B cell (primary cell): Measurements from ENCODE around the gene ENOX1. TPM values are rescaled to one million over a fixed set of nuclear protein-coding genes. Genes with fewer than 3 reads are reported as not detected.

Source experiments
- ATAC-seq: fragments of 200-7000 bp; cut with Tn5 transposase; one replicate; pipeline ENCODE4 v1.10.0; 2021; ENCODE audit warnings: low read depth, mild to moderate bottlenecking, moderate number of reproducible peaks, moderate library complexity
- CTCF ChIA-PET: fragments of 350-600 bp; sonication (Branson Sonifier 250); formaldehyde crosslinking; loops from one replicate; lab custom pipeline; 2021; ENCODE audit warnings: antibody characterized with exemption, inconsistent platforms; lab: Charles Lee
- POLR2A ChIA-PET: fragments of 350-600 bp; sonication (Branson Sonifier 250); formaldehyde crosslinking; loops from one replicate; lab custom pipeline; 2021; ENCODE audit warnings: antibody characterized with exemption; lab: Charles Lee
- DNase-seq: peaks from one replicate; pipeline ENCODE4 v3.0.0; 2013
- H2AFZ ChIP-seq: 2 replicates; pipeline ENCODE4 v1.6.1; 2012; ENCODE audit warnings: mild to moderate bottlenecking, low read depth, low read length; ENCODE audit not compliant: insufficient read depth, poor library complexity, severe bottlenecking
- H3K27ac ChIP-seq, 2 donors: 1 replicate in 1 of 2; 2 replicates in 1 of 2; pipeline ENCODE4 v1.5.1; 2012 to 2013; ENCODE audit warnings: low read length in 2 of 2, mild to moderate bottlenecking in 2 of 2, moderate library complexity in 1 of 2
- H3K27me3 ChIP-seq, 4 experiments: fragments of 200-600 bp in 1 of 4; sonication (generic) in 1 of 4; replicated peaks in 1 of 4; 1 replicate in 2 of 4; 2 replicates in 2 of 4; pipeline versions ENCODE4 v1.6.1 to v1.7.0; 2013 to 2016; ENCODE audit warnings: low read length in 3 of 4, mild to moderate bottlenecking in 2 of 4, mixed read lengths in 1 of 4, moderate library complexity in 1 of 4; ENCODE audit not compliant: insufficient read depth in 4 of 4, control insufficient read depth in 3 of 4; ENCODE audit errors: control extremely low read depth in 1 of 4
- H3K36me3 ChIP-seq, 2 experiments: replicated peaks in 1 of 2; 1 replicate in 1 of 2; 2 replicates in 1 of 2; pipeline versions ENCODE4 v1.6.1 to v1.7.1; 2013; ENCODE audit warnings: low read length in 1 of 2; ENCODE audit not compliant: insufficient read depth in 2 of 2, control insufficient read depth in 1 of 2; ENCODE audit errors: control extremely low read depth in 1 of 2, extremely low read depth in 1 of 2
- H3K4me1 ChIP-seq, 2 donors: fragments of 200-600 bp in 1 of 2; sonication (generic) in 1 of 2; 1 replicate in 1 of 2; 2 replicates in 1 of 2; pipeline versions ENCODE4 v1.5.1 to v1.6.1; 2013 to 2017; ENCODE audit warnings: low read length in 2 of 2; ENCODE audit not compliant: control insufficient read depth in 2 of 2, insufficient read depth in 2 of 2
- H3K4me2 ChIP-seq: replicated peaks from 2 replicates; pipeline ENCODE3; 2012; ENCODE audit warnings: mild to moderate bottlenecking, low read depth, low read length; ENCODE audit not compliant: poor library complexity, severe bottlenecking
- H3K4me3 ChIP-seq, 5 experiments: fragments of 200-600 bp in 1 of 5; sonication (generic) in 1 of 5; 1 replicate in 3 of 5; 2 replicates in 2 of 5; pipeline versions ENCODE4 v1.5.1 to v1.7.0; 2011 to 2016; ENCODE audit warnings: low read length in 4 of 5, mild to moderate bottlenecking in 4 of 5, low read depth in 2 of 5, control low read depth in 1 of 5, moderate library complexity in 1 of 5; ENCODE audit not compliant: insufficient read depth in 1 of 5; ENCODE audit errors: control extremely low read depth in 1 of 5, extremely low read depth in 1 of 5
- H3K79me2 ChIP-seq: fragments of 200-600 bp; sonication (generic); one replicate; pipeline ENCODE4 v1.6.0; 2016; ENCODE audit warnings: low read length; ENCODE audit not compliant: control insufficient read depth, insufficient read depth
- H3K9ac ChIP-seq: fragments of 200-600 bp; sonication (generic); 2 replicates; pipeline ENCODE4 v1.6.1; 2017; ENCODE audit warnings: mild to moderate bottlenecking, low read length, moderate library complexity
- H3K9me3 ChIP-seq, 3 donors: one replicate each; pipeline versions ENCODE4 v1.6.1 to v1.7.1; 2013; ENCODE audit warnings: low read length in 2 of 3; ENCODE audit not compliant: control insufficient read depth in 2 of 3, insufficient read depth in 1 of 3; ENCODE audit errors: control extremely low read depth in 1 of 3
- H4K20me1 ChIP-seq: 2 replicates; pipeline ENCODE4 v1.6.0; 2012; ENCODE audit warnings: mild to moderate bottlenecking, low read length; ENCODE audit not compliant: insufficient read depth, control insufficient read depth, poor library complexity, severe bottlenecking
- H3K27ac Mint-ChIP-seq: one replicate; pipeline ENCODE4 v1.8.0; 2021; ENCODE audit warnings: mixed read lengths
- H3K27me3 Mint-ChIP-seq: one replicate; pipeline ENCODE4 v1.8.0; 2021; ENCODE audit warnings: mixed read lengths
- H3K4me1 Mint-ChIP-seq: one replicate; pipeline ENCODE4 v1.8.0; 2021; ENCODE audit warnings: mixed read lengths
- H3K4me3 Mint-ChIP-seq: one replicate; pipeline ENCODE4 v1.8.0; 2021; ENCODE audit warnings: mixed read lengths
- H3K9me3 Mint-ChIP-seq: one replicate; pipeline ENCODE4 v1.8.0; 2022; ENCODE audit warnings: mixed read lengths; ENCODE audit not compliant: insufficient read depth
- CTCF ChIP-seq: fragments of 200-600 bp; IDR thresholded peaks from one replicate; pipeline ENCODE4 v1.8.0; 2022; ENCODE audit warnings: antibody characterized with exemption, mild to moderate bottlenecking
- EZH2 ChIP-seq: IDR thresholded peaks from 2 replicates; pipeline ENCODE4 v1.6.1; 2012; ENCODE audit warnings: borderline replicate concordance, low read depth, mild to moderate bottlenecking, moderate library complexity, low read length; ENCODE audit not compliant: insufficient read depth, poor library complexity, severe bottlenecking
- WGBS: methylation state at CpG from one replicate; pipeline ENCODE4 v1.1.5; 2013; ENCODE audit warnings: missing lambda C conversion rate; ENCODE audit not compliant: insufficient coverage; 5-methylcytosine and 5-hydroxymethylcytosine counted together
- intact Hi-C: fragments of 100-400 bp; cut with micrococcal nuclease; formaldehyde crosslinking; loops from one replicate; pipeline ENCODE4 v1.10.0; 2022
- polyA plus RNA-seq: library from polyadenylated mRNA; depleted of rRNA; stranded (reverse); fragments of >200 nt; gene quantifications from 2 replicates; pipeline ENCODE4 v1.2.3, GENCODE V29; 2012
- total RNA-seq, 2 donors: library from RNA; stranded (reverse); fragments of 120-200 nt in 1 of 2; gene quantifications; 1 replicate in 1 of 2; 2 replicates in 1 of 2; pipeline versions ENCODE4 v1.2.3 to v1.2.4, GENCODE V29; 2013 to 2022

ENOX1 gene
- total and polyA plus RNA-seq, 2 donors (not counting 1 experiment from before 2014, with no cell fraction given), result not detected

GRCh38 chr13:43822969-43823368 lies 36.2 kb upstream of the ENOX1 start:
- Mint-ChIP-seq H3K4me1 (no peaks in the 10 kb centered on the region), H3K9me3 (no peaks in the 10 kb centered on the region), H3K4me3 (no peak overlapping the region), H3K27ac (no peak overlapping the region), H3K27me3 (peaks cover 4% of the 10 kb centered on the region)
- CTCF ChIA-PET, result no interaction called here
- no peaks in the 10 kb centered on the region for H3K4me1 ChIP-seq
- DNase-seq, result no peak
- H3K9ac ChIP-seq, result no peak overlapping the region
- intact Hi-C loops, result no loop called here
- no peaks in the 10 kb centered on the region for H3K27me3 ChIP-seq
- no peak for ATAC-seq
- TF ChIP-seq CTCF (no peak), EZH2 (no peak)
- 33% methylated on average over 1 of the region's 1 CpG for WGBS
- POLR2A ChIA-PET, result no interaction called here
- no peak overlapping the region for H3K4me2 ChIP-seq
- no peaks in the 10 kb centered on the region for H3K36me3 ChIP-seq
- no peaks in the 10 kb centered on the region for H3K79me2 ChIP-seq
- no peaks in the 10 kb centered on the region for H3K9me3 ChIP-seq
- no peak overlapping the region for H3K27ac ChIP-seq
- H4K20me1 ChIP-seq, result no peaks in the 10 kb centered on the region
- H2AFZ ChIP-seq, result no peak overlapping the region
- H3K4me3 ChIP-seq, result no peak overlapping the region

GRCh38 chr13:43816401-43816889 lies 29.7 kb upstream of the ENOX1 start:
- ChIA-PET POLR2A (no interaction called here), CTCF (interaction anchor here (0.7 to 1.0 kb wide), 2 partner anchors 12 to 44 kb away, joined by 3 to 5 read pairs; no protein-coding TSS in a partner anchor)
- no peaks in the 10 kb centered on the region for H3K79me2 ChIP-seq
- H3K4me1 ChIP-seq, result no peaks in the 10 kb centered on the region
- no peak overlapping the region for H2AFZ ChIP-seq
- no peaks in the 10 kb centered on the region for H3K9me3 Mint-ChIP-seq
- no peak overlapping the region for H3K27ac Mint-ChIP-seq
- no peak overlapping the region for H3K4me3 Mint-ChIP-seq
- no peak overlapping the region for H3K4me2 ChIP-seq
- ATAC-seq (no peak), DNase-seq (no peak)
- H3K4me3 ChIP-seq, result no peak overlapping the region
- peaks cover 18% of the 10 kb centered on the region for H3K27me3 Mint-ChIP-seq
- TF ChIP-seq CTCF (no peak), EZH2 (no peak)
- H3K9me3 ChIP-seq, result no peaks in the 10 kb centered on the region
- no peaks in the 10 kb centered on the region for H3K27me3 ChIP-seq
- no peaks in the 10 kb centered on the region for H4K20me1 ChIP-seq
- H3K36me3 ChIP-seq, result no peaks in the 10 kb centered on the region
- WGBS, result no CpG with 5 or more reads among the region's 4 CpGs
- intact Hi-C loops, result no loop called here
- H3K4me1 Mint-ChIP-seq, result no peaks in the 10 kb centered on the region
- no peak overlapping the region for H3K27ac ChIP-seq
- no peak overlapping the region for H3K9ac ChIP-seq
